Measurements from ENCODE around the gene NUP93.

The NUP93 gene

DNA sequence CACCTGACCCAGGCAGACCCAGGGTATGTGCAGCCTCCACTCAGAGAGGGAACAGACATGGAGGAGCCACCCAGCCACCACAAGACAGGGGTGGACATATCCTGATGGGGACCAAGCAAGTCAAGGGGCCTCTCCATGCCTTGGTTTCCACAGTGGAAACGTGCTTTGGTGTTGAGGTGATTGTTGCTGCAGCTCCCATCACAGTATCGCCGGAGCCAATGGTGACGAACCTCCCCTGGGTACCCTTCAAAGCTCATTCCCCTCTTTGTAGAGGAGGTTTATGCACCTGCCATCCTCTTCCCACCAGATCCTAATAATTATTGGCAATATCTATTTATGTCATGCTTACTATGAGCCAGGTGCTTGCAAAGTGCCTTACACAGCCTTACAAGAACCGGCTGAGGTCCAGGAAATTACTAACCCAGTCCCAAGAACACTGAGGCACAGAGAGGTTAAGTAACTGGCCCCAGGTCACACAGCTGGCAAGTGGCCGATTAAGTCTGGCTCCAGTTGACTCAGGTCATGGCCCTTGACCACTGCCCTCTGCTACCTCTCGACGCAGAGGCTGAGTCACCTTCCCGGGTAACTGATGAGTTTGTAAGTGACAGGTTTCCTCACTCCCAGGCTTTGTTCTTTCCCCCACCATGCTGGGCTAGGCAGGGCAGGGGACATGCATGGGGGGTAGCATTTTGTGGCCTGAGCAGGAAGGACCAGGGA lies 155.7 kb downstream of the NUP93 start:
- DNase-seq (ENCODE audit: low read depth in 3 of 3, low spot score in 1 of 3), result no peak

DNA sequence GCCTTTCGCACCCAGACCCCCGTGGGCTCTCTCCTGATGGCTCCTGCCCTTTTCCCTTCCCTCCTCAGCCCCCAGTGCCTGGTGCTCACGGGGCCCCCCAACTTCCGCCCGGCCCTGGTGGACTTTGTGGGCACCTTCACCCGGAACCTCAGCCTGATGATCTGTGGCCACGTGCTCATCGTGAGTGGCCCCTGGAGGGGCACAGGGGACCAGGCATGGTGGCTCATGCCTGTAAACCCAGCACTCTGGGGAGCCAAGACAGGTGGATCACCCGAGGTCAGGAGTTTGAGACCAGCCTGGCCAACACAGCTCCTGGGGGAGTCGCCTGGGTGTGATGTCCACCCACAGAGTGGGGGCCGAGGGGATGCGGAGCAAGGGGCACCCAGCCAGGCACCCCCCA lies 156.4 kb downstream of the NUP93 start:
- no peak for DNase-seq (ENCODE audit: low read depth in 3 of 3, low spot score in 1 of 3)

DNA sequence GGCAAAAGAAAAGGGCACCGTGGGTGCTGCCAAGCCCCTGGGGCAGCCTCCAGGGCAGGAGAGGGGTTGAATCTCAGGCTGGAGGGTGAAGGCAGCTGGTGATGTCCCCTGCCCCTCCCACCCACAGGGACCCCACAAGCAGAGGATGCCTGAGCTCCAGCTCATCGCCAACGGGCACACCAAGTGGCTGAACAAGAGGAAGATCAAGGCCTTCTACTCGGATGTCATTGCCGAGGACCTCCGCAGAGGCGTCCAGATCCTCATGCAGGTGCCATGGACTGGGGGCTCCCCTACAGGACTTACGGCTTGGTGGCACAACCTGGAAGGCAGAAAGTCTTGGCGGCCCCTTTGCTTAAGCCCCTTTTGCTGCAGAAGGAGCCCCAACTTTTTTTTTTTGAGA lies 156.9 kb downstream of the NUP93 start:
- DNase-seq (ENCODE audit: low read depth in 3 of 3, low spot score in 1 of 3), result no peak

DNA sequence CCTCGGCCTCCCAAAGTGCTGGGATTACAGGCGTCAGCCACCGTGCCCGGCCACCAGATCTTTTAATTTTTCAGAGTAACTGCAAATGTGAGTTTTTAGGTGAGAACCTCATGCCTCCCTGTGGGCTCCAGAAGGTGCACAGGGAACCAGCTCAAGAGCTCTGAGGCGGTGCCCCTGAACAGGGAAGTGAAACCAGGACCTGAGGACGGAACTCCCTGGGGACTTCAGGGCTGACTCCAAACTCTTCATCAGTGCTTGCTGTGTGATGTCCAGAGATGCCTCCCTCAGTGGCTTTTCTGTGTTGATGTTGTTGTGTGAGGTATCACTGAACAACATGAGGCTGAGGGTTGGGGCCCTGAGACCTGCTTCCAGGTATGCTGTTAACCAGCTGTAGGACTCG lies 158.9 kb downstream of the NUP93 start:
- DNase-seq (ENCODE audit: low read depth in 3 of 3, low spot score in 1 of 3), result no peak

DNA sequence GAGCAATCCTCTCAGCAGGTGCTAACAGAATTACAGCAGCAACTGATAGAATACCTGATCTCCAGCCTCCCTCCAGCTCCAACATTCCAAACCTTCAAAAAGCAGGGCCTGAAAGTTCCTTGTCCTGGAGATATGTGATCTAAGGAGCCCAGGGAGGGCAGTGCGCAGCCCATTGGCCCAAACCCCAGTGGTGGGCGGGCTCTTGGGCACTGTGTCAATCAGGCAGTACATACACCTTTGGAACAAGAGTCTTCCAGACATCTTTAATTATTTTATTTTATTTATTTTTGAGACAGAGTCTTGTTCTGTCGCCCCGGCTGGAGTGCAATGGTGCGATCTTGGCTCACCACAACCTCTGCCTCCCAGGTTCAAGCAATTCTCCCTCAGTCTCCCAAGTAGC lies 159.3 kb downstream of the NUP93 start:
- DNase-seq (ENCODE audit: low read depth in 3 of 3, low spot score in 1 of 3), result no peak

DNA sequence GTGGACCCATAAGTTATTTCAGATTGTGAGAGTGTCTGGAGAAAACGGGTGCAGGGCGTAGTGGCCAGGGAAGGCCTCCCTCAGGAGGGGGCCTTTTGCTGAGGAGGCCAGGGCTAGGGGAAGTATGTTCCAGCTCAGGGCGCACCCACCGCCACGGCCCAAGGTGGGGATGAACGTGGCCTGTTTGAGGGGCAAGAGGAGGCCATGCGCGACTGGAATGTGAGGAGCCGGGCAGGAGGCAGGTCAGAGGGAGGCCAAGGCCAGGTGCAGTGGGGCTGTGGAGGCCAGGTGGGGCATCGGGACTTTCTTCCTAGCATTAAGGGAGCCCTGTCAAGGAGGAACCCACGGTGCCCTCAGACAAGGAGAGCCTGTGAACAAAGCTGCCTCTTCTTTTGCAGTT lies 161.8 kb downstream of the NUP93 start:
- DNase-seq (ENCODE audit: low read depth in 3 of 3, low spot score in 1 of 3), result no peak

DNA sequence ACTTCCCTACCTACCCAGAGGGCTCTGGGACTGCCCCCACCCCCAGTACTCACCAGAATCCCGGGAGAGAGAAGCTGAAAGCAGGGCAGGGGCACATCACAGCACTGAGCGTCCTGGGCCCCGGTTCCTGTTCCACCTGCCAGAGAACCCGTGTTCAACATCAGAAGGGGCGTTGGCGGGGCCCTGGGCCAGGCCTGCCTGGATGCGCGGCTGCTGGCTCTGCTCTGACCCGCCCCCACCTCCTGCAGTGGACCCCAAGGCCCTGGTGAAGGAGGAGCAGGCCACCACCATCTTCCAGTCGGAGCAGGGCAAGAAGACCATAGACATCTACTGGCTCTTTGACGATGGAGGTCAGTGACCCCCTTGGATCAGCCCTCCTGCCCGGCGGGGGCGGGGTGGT lies 162.8 kb downstream of the NUP93 start:
- DNase-seq (ENCODE audit: low read depth in 3 of 3, low spot score in 1 of 3), result no peak

DNA sequence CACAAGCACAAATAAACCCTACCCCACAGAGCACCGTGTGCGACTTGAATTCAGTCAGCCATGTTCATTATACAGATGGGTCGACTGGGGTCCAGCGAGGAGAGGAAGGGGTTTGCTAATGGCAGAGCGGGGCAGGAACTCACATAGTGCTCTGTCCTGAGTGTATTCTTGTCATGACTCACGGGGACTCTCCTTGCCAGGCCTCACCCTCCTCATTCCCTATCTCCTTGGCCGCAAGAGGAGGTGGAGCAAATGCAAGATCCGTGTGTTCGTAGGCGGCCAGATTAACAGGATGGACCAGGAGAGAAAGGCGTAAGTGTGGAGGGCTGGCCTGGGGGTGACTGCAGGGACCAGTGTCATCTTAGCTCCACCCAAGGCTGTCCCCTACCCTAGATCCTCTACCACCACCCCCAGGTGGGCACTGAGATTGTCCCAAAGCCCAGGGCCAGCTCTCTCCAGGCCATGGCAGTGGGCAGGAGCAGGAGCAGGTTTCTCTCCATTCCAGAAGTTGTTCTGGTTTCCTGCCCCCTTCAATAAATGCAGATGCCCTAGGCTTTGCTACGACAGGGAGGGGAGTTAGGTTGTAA lies 164.5 kb downstream of the NUP93 start:
- no peak for DNase-seq (ENCODE audit: low read depth in 3 of 3, low spot score in 1 of 3)

DNA sequence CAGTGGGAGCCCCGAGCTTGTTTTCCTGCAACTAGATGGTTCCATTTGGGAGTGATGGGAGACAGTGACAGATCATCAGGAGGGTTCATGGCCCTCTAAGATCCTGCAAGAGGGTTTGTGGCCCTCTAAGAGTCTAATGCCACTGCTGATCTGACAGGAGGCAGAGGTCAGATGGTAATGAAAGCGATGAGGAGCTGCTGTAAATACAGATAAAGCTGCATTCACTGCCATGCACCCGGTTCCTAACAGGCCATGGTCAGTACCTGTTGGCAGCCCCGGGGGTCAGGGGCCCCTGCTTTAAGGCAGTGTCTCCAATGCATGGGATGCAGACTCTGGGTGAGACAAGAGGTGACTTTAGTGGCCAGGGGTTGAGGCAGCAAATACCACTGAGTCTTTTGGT lies 165.9 kb downstream of the NUP93 start:
- DNase-seq (ENCODE audit: low read depth in 3 of 3, low spot score in 1 of 3), result no peak

DNA sequence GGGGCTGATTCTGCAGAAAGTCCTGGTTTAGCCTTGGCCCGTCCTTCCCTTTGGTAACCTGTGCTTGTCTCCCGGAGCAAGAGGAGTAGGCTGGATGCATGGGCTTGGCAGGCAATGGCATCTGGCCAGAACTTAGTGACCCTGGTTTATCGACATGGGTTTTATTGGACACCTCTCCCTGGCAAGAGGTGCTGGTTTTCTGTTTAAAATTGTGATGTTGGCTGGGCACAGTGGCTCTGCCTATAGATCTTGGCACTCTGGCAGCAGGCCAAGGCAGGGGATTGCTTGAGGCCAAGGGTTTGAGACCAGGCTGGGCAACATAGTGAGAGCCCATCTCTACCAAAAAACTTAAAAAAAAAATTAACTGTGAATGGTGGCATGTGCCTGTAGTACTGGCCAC lies 166.3 kb downstream of the NUP93 start:
- DNase-seq (ENCODE audit: low read depth in 3 of 3, low spot score in 1 of 3), result no peak

DNA sequence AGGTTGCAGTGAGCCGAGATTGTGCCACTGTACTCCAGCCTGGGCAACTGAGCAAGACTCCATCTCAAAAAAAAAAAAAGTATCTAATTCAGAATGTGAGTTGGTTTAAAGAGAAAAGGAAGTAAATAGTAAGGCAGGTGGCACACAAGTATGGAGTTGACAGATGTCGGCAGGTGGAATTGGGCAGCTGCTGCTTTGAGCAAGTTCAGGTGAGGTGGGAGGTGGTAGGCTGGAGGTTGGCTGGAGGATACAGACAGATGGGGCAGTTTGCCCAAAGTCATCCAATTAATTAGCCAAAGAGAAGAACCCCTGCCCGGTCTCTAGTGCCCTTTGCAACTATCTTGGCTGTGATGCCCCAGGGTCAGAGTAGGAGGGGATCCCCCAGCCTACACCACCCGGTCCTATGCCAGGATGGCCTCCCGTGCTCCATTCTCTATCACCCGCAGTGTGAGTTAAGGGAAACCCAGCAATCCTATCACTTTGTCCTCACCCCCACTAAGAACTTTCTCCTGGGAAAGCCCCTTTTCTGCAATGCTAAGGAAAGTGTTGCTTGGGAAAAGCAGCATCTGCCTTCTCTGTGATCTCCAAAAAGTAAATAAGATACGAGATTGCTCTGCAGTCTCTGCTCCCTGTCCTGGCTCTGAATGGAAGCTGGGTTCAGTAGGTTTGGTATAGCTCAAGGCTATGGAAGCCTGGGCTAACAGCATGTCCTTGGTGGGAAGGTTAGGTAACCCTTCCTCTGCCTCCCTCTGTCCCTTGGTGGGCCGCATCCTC lies 167.3 kb downstream of the NUP93 start:
- DNase-seq (ENCODE audit: low read depth in 3 of 3, low spot score in 1 of 3), result no peak

DNA sequence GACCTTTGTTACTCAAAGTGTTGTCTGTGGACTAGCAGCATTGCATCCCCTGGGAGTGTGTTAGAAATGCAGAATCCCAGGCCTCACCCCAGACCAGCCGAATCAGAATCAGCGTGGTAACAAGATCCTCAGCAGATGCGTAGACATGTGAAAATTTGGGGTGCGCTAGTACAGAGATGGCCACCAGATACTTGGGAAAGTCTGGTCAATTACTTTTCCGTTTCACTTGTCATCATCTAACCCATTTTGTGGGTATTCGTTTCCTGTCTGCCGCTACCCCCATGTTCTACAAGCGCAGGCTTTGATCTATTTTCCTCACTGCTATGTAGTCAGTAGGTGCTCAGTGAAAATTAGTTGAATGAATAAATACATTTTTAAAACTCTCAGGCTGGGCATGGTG lies 168.9 kb downstream of the NUP93 start:
- no peak for DNase-seq (ENCODE audit: low read depth in 3 of 3, low spot score in 1 of 3)

Measured in stimulated activated CD4-positive, alpha-beta T cell treated with anti-CD3 and anti-CD28 coated beads, TNF-alpha, amount 100 ng/mL, for 1 hour (primary cell).